ENCODE data around the gene HS3ST3B1.

DNA sequence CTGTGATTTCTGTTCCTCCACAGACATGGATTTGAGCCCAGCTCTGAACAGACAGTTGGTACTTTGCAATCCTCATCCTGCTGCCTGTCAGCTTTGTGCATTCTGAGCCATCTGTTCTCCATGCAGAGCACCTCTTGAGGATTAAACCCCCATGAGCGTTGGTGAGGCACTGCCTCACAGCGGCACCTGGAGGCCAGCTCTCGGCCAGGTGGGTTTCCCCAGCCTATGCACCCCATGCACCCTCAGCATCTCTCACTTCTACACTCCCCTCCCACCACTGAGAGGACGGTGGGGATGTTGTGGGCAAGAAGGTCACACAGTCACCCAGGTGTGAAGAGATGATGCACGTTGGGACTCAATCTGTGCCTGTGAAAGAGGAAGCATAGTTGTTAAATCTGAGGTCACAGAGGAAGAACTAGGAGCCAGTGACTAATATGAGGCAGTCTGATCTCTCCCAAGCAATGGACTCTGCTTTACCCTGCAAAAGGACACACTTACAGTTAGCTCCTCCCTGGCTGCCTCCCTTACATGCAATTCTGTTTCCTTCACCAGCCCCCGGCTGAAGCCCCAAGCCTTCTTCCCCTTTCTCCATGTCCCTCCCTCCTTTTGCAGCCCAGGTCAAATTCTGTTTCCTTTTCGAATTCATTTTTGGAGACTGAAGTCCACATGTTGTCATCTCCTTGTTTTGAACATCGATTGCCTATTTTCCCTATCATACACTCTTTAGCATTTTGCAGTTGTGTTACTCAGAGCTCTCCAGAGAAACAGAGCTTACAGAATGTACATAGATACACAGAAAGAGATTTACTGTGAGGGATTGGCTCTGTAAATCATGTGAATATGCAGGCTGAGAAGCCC, 58.5 kb downstream of the HS3ST3B1 start:
- TF ChIP-seq ZNF571 (tag by site-specific recombination; IDR thresholded peaks at IDR 0.05) (no peak), ZNF785 (tag by site-specific recombination; IDR thresholded peaks at IDR 0.05) (no peak), ZNF2 (tag by site-specific recombination; IDR thresholded peaks at IDR 0.05) (no peak)
- TF ChIP-seq, protein P1, sequence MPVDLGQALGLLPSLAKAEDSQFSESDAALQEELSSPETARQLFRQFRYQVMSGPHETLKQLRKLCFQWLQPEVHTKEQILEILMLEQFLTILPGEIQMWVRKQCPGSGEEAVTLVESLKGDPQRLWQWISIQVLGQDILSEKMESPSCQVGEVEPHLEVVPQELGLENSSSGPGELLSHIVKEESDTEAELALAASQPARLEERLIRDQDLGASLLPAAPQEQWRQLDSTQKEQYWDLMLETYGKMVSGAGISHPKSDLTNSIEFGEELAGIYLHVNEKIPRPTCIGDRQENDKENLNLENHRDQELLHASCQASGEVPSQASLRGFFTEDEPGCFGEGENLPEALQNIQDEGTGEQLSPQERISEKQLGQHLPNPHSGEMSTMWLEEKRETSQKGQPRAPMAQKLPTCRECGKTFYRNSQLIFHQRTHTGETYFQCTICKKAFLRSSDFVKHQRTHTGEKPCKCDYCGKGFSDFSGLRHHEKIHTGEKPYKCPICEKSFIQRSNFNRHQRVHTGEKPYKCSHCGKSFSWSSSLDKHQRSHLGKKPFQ (tag by site-specific recombination; IDR thresholded peaks at IDR 0.05) = no peak
- TF ChIP-seq, protein P2, sequence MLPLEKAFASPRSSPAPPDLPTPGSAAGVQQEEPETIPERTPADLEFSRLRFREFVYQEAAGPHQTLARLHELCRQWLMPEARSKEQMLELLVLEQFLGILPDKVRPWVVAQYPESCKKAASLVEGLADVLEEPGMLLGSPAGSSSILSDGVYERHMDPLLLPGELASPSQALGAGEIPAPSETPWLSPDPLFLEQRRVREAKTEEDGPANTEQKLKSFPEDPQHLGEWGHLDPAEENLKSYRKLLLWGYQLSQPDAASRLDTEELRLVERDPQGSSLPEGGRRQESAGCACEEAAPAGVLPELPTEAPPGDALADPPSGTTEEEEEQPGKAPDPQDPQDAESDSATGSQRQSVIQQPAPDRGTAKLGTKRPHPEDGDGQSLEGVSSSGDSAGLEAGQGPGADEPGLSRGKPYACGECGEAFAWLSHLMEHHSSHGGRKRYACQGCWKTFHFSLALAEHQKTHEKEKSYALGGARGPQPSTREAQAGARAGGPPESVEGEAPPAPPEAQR (tag by site-specific recombination; IDR thresholded peaks at IDR 0.05) = no peak
- TF ChIP-seq, protein P3, sequence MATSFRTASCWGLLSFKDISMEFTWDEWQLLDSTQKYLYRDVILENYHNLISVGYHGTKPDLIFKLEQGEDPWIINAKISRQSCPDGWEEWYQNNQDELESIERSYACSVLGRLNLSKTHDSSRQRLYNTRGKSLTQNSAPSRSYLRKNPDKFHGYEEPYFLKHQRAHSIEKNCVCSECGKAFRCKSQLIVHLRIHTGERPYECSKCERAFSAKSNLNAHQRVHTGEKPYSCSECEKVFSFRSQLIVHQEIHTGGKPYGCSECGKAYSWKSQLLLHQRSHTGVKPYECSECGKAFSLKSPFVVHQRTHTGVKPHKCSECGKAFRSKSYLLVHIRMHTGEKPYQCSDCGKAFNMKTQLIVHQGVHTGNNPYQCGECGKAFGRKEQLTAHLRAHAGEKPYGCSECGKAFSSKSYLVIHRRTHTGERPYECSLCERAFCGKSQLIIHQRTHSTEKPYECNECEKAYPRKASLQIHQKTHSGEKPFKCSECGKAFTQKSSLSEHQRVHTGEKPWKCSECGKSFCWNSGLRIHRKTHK (tag by site-specific recombination; IDR thresholded peaks at IDR 0.05) = no peak
- TF ChIP-seq, protein P4, sequence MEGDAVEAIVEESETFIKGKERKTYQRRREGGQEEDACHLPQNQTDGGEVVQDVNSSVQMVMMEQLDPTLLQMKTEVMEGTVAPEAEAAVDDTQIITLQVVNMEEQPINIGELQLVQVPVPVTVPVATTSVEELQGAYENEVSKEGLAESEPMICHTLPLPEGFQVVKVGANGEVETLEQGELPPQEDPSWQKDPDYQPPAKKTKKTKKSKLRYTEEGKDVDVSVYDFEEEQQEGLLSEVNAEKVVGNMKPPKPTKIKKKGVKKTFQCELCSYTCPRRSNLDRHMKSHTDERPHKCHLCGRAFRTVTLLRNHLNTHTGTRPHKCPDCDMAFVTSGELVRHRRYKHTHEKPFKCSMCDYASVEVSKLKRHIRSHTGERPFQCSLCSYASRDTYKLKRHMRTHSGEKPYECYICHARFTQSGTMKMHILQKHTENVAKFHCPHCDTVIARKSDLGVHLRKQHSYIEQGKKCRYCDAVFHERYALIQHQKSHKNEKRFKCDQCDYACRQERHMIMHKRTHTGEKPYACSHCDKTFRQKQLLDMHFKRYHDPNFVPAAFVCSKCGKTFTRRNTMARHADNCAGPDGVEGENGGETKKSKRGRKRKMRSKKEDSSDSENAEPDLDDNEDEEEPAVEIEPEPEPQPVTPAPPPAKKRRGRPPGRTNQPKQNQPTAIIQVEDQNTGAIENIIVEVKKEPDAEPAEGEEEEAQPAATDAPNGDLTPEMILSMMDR (tag by site-specific recombination; IDR thresholded peaks at IDR 0.05) = no peak
- TF ChIP-seq, protein P5, sequence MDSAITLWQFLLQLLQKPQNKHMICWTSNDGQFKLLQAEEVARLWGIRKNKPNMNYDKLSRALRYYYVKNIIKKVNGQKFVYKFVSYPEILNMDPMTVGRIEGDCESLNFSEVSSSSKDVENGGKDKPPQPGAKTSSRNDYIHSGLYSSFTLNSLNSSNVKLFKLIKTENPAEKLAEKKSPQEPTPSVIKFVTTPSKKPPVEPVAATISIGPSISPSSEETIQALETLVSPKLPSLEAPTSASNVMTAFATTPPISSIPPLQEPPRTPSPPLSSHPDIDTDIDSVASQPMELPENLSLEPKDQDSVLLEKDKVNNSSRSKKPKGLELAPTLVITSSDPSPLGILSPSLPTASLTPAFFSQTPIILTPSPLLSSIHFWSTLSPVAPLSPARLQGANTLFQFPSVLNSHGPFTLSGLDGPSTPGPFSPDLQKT (IDR thresholded peaks at IDR 0.05; ENCODE audit: borderline replicate concordance, low read depth, low read length) = no peak
- TF ChIP-seq, protein P6, sequence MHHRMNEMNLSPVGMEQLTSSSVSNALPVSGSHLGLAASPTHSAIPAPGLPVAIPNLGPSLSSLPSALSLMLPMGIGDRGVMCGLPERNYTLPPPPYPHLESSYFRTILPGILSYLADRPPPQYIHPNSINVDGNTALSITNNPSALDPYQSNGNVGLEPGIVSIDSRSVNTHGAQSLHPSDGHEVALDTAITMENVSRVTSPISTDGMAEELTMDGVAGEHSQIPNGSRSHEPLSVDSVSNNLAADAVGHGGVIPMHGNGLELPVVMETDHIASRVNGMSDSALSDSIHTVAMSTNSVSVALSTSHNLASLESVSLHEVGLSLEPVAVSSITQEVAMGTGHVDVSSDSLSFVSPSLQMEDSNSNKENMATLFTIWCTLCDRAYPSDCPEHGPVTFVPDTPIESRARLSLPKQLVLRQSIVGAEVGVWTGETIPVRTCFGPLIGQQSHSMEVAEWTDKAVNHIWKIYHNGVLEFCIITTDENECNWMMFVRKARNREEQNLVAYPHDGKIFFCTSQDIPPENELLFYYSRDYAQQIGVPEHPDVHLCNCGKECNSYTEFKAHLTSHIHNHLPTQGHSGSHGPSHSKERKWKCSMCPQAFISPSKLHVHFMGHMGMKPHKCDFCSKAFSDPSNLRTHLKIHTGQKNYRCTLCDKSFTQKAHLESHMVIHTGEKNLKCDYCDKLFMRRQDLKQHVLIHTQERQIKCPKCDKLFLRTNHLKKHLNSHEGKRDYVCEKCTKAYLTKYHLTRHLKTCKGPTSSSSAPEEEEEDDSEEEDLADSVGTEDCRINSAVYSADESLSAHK (tag by site-specific recombination; IDR thresholded peaks at IDR 0.05) = no peak
